Frontal cortex (tissue), 4 donors: ENCODE data around the gene MYO1H. TPM values are rescaled to one million over a fixed set of nuclear protein-coding genes. Genes with fewer than 3 reads are reported as not detected.
"Not testable (repeated sequence)": the region's sequence is repeated elsewhere in the genome, so short reads cannot be mapped to it uniquely, and the experiment has no call there.

Experiments
- DNase-seq, 2 donors: peaks; one replicate each; pipeline ENCODE4 v3.0.0; 2012; ENCODE audit warnings: low spot score in 2 of 2
- FAIRE-seq: peaks from 2 replicates; lab custom pipeline; 2012; peaks lifted over from hg19 to GRCh38; lab: Jason Lieb, UNC
- total RNA-seq: library from RNA; depleted of rRNA; stranded (reverse); fragments of >200 nt; gene quantifications from one replicate; pipeline ENCODE4 v1.2.3, GENCODE V29; 2014
- donor health status: control.
- donor health status: control.
- donor health status: control.

Gene MYO1H
- total RNA-seq, 1 donor from 2014 or later, result under 0.01 TPM

GRCh38 chr12:109394891-109395290 is 47.2 kb downstream of the MYO1H start:
- DNase-seq (no peak), FAIRE-seq (no peak)

DNA sequence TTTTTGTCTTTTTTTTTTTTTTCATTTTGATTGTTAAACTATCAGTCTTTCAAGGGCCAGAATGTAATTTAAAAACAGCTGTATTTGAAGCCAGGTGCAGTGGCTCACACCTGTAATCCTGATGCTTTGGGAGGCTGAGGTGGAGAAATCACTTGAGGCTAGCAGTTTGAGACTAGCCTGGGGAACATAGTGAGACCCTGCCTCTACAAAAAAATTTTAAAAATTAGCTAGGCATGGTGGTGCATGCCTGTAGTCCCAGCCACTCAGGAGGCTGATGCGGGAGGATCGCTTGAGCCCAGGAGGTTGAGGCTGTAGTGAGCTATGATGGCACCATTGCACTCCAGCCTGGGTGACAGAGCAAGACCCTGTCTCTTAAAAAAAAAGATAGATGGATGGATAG is 57.1 kb downstream of the MYO1H start:
- FAIRE-seq, DNase-seq: not testable (repeated sequence)

DNA sequence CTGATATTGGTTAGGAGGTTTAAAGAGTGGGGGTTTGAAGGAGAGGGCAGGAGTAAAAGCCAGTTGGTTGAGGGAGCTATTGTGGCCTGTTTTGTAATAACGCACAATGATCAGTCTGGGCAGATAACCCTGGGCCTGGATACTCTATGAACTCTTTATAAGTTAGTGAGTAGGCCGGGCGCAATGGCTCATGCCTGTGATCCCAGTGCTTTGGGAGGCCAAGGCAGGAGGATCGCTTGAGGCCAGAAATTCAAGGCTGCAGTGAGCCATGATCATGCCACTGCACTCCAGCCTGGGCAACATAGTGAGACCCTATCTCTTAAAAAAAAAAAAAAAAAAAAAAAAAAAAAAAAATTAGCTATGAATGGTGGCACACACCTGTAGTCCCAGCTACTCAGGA is 58.4 kb downstream of the MYO1H start:
- DNase-seq, FAIRE-seq: not testable (repeated sequence)

- DNase-seq (no peak), FAIRE-seq (no peak)
Observed at GRCh38 chr12:109418848-109419480, 71.3 kb downstream of the MYO1H start.

- FAIRE-seq (no peak), DNase-seq (no peak)
Observed at GRCh38 chr12:109421355-109422087, 73.8 kb downstream of the MYO1H start.

- DNase-seq (no peak), FAIRE-seq (no peak)
Observed at GRCh38 chr12:109422251-109422650, 74.6 kb downstream of the MYO1H start.

GRCh38 chr12:109423392-109423791 is 75.7 kb downstream of the MYO1H start:
- FAIRE-seq (no peak), DNase-seq (no peak)

- FAIRE-seq, result no peak
- DNase-seq, result peak; percentile 41 to 65
Observed at GRCh38 chr12:109428037-109428629, 80.4 kb downstream of the MYO1H start.

GRCh38 chr12:109428804-109429203 is 81.1 kb downstream of the MYO1H start:
- FAIRE-seq, DNase-seq: not testable (repeated sequence)

- DNase-seq (no peak), FAIRE-seq (no peak)
Observed at GRCh38 chr12:109430244-109430643, 82.5 kb downstream of the MYO1H start.

DNA sequence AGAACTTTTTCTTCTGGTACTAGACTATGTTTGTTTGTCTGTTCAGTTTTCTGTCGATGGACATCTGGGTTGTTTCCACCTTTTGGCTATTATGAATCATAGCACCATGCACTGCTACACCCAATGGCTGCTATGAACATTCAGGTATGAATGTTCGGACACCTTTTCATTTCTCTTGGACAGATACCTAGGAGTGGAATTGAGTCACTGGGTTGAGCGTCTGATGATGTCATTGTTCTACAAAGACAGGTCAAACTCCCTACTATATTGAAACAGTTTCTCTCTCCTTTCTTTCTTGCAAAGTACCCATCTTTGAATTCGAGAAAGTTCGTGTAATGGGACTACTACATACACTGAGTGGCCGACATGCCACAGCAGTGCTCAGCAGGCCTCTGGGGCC is 84.7 kb downstream of the MYO1H start:
- DNase-seq (no peak), FAIRE-seq (no peak)

DNA sequence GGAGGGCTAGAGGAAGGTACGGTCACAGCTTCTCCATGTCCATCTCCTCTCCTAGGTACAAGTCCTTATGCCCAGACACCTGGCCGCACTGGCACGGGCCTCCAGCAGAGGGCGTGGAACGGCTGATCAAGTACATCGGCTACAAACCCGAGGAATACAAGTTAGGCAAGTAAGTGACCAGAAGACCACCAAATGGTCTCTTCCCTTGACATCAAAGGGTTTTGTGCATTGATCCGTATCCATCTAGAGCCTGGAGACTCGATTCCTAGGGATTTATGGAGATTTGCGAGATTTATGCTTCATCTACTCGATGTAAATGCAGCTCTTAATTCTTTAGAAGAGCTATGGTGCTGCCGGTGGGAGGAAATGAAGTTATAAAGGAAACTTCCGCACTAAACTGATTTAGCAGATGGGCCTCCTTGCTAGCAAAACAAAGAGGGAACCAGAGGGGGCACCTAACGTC is 85.2 kb downstream of the MYO1H start:
- FAIRE-seq (no peak), DNase-seq (no peak)

DNA sequence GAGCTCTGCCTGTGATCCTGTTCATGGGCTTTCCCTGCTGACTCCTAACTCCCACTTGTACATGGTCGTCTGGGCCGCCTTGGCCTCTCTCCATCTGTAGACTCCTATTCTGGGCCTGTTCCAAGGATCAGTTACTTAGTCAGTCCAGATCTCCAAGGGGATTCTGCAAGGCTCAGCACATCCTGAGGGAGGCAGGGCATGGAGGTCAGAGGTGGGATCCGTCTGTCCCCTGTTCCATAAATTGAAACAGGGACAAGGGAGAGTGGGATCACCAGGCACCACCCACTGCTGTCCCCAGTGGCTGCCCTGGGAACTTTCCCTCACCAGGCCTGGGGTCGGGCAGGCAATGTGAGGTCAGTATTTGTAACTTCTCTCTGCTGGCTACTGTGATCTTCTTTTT is 85.9 kb downstream of the MYO1H start:
- FAIRE-seq (no peak), DNase-seq (no peak)

DNA sequence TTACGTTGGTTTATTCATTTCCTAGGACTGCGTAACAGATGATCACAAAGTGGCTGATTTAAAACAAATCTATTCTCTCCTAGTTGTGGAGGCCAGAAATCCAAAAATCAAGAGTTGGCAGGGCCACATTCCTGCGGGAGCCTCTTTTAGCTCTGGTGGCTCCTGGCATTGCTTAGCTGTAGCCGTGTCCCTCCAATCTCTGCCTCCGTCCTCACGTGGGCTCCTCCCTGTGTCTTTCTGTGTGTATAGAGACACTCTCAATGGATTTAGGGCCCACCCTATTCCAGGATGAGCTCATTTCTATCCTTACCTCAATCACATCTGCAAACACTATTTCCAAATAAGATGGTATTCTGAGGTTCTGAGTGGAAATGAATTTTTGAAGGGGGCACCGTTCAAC is 86.9 kb downstream of the MYO1H start:
- DNase-seq, result no peak
- FAIRE-seq, result no peak

GRCh38 chr12:109435428-109436187 is 87.9 kb downstream of the MYO1H start:
- FAIRE-seq (no peak), DNase-seq (no peak)

GRCh38 chr12:109436188-109436560 is 88.5 kb downstream of the MYO1H start:
- DNase-seq, result no peak
- no peak for FAIRE-seq

GRCh38 chr12:109439181-109439580 is 91.5 kb downstream of the MYO1H start:
- FAIRE-seq (no peak), DNase-seq (no peak)

DNA sequence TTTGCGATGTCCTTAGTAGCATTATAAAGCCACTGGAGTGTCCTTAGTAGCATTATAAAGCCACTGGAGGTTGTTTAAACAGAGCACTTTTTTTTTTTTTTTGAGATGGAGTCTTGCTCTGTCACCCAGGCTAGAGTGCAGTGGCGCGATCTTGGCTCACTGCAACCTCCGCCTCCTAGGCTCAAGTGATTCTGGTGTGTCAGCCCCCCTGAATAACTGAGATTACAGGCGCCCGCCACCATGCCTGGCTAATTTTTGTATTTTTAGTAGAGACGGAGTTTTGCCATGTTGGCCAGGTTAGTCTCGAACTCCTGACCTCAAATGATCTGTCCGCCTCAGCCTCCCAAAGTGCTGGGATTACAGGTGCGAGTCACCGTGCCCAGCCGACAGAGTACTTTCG is 92.3 kb downstream of the MYO1H start:
- not testable (repeated sequence) for DNase-seq, FAIRE-seq

- FAIRE-seq (no peak), DNase-seq (no peak)
Observed at GRCh38 chr12:109440851-109441490, 93.3 kb downstream of the MYO1H start.

DNA sequence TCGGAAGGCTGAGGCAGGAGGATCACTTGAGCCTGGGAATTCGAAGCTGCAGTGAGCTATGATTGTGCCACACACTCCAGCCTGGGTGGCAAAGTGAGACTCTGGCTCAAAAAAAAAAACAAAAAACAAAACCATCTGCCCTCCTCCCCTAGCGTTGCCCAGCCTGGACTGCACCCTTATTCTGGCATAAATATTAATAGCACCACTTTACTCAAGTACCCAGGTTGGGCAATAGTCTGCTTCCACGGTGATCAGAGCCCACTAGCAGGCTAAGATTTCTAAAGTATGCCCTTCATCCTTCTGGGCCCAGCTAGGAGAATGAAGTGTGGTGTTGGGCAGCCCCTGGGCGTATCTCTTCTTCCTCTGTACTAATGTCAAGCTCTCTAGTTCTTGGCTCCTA is 96.1 kb downstream of the MYO1H start:
- DNase-seq (no peak), FAIRE-seq (no peak)
